GM19324 (cell line): ENCODE measurements around the gene TTYH3.
"Not testable (repeated sequence)": the region's sequence is repeated elsewhere in the genome, so short reads cannot be mapped to it uniquely, and the experiment has no call there.

Experiments used
- ATAC-seq: cut with Tn5 transposase; IDR thresholded peaks from one replicate; pipeline ENCODE4 v1.9.1; 2021; ENCODE audit warnings: mild to moderate bottlenecking, moderate library complexity; ENCODE audit not compliant: unreplicated experiment, low FRiP score

The TTYH3 gene

GRCh38 chr7:2631946-2632732, at the start of gene TTYH3:
Gene TTYH3 (plus strand): TSS chr7:2631986. CDS start chr7:2632156, 170 bp downstream.
- ATAC-seq, result peak; percentile 53

- ATAC-seq, result no peak
These were observed 49.6 kb upstream of the TTYH3 start for GRCh38 chr7:2582006-2582735.

GRCh38 chr7:2583798-2584580, 47.8 kb upstream of the TTYH3 start:
- no peak for ATAC-seq

- ATAC-seq, result no peak
These were observed 46.3 kb upstream of the TTYH3 start for GRCh38 chr7:2585446-2585845.

GRCh38 chr7:2586326-2587020, 45.3 kb upstream of the TTYH3 start:
- no peak for ATAC-seq

- no peak for ATAC-seq
These were observed 44.7 kb upstream of the TTYH3 start for GRCh38 chr7:2587134-2587533.

- no peak for ATAC-seq
These were observed 44.0 kb upstream of the TTYH3 start for GRCh38 chr7:2587778-2588177.

- ATAC-seq, result no peak
These were observed 42.4 kb upstream of the TTYH3 start for GRCh38 chr7:2589341-2589740.

- not testable (repeated sequence) for ATAC-seq
These were observed 41.8 kb upstream of the TTYH3 start for GRCh38 chr7:2589941-2590340.

- no peak for ATAC-seq
These were observed 39.4 kb upstream of the TTYH3 start for GRCh38 chr7:2592375-2592865.

- ATAC-seq, result no peak
These were observed 38.6 kb upstream of the TTYH3 start for GRCh38 chr7:2593036-2593727.

- no peak for ATAC-seq
These were observed 37.2 kb upstream of the TTYH3 start for GRCh38 chr7:2594599-2594998.

GRCh38 chr7:2595258-2595860, 36.4 kb upstream of the TTYH3 start:
- no peak for ATAC-seq

GRCh38 chr7:2596464-2597272, 35.1 kb upstream of the TTYH3 start:
- ATAC-seq, result no peak

- no peak for ATAC-seq
These were observed 34.5 kb upstream of the TTYH3 start for GRCh38 chr7:2597273-2597640.

- no peak for ATAC-seq
These were observed 33.5 kb upstream of the TTYH3 start for GRCh38 chr7:2598154-2598823.

- no peak for ATAC-seq
These were observed 30.7 kb upstream of the TTYH3 start for GRCh38 chr7:2601065-2601464.

- no peak for ATAC-seq
These were observed 29.9 kb upstream of the TTYH3 start for GRCh38 chr7:2601907-2602306.
